H9 (cell line): ENCODE measurements around the gene KCNH1. TPM values are rescaled to one million over a fixed set of nuclear protein-coding genes. Genes with fewer than 3 reads are reported as not detected.

Source experiments
- DNase-seq: peaks from one replicate; pipeline ENCODE4 v3.0.0-alpha.2; 2017
- H2AFZ ChIP-seq: one replicate; pipeline ENCODE4 v1.6.1; 2013; ENCODE audit warnings: mild to moderate bottlenecking, low read length, control low read depth, moderate library complexity
- H2AK5ac ChIP-seq: 2 replicates; pipeline ENCODE4 v1.6.1; 2013; ENCODE audit warnings: low read length, control low read depth, mixed read lengths; ENCODE audit not compliant: insufficient read length
- H2BK120ac ChIP-seq: one replicate; pipeline ENCODE4 v1.6.1; 2013; ENCODE audit warnings: low read depth, mild to moderate bottlenecking, low read length, control low read depth, inconsistent platforms; ENCODE audit not compliant: poor library complexity, severe bottlenecking
- H2BK12ac ChIP-seq: 2 replicates; pipeline ENCODE4 v1.6.1; 2013; ENCODE audit warnings: low read length, control low read depth, mixed read lengths, low read depth; ENCODE audit not compliant: insufficient read length
- H2BK15ac ChIP-seq: 2 replicates; pipeline ENCODE4 v1.6.1; 2013; ENCODE audit warnings: low read depth, low read length, control low read depth
- H2BK20ac ChIP-seq: one replicate; pipeline ENCODE4 v1.6.1; 2013; ENCODE audit warnings: low read depth, mild to moderate bottlenecking, low read length, control low read depth, inconsistent platforms; ENCODE audit not compliant: poor library complexity, severe bottlenecking
- H2BK5ac ChIP-seq: 2 replicates; pipeline ENCODE4 v1.6.1; 2013; ENCODE audit warnings: low read length, control low read depth, mixed read lengths; ENCODE audit not compliant: insufficient read length
- H3K14ac ChIP-seq: 2 replicates; pipeline ENCODE4 v1.6.1; 2013; ENCODE audit warnings: low read length, control low read depth; ENCODE audit not compliant: insufficient read depth
- H3K18ac ChIP-seq: 2 replicates; pipeline ENCODE4 v1.6.1; 2013; ENCODE audit warnings: low read depth, mild to moderate bottlenecking, mixed read lengths, low read length, control low read depth; ENCODE audit not compliant: insufficient read length
- H3K23ac ChIP-seq: 2 replicates; pipeline ENCODE4 v1.6.1; 2013; ENCODE audit warnings: low read length, control low read depth, mixed read lengths, low read depth; ENCODE audit not compliant: insufficient read length
- H3K23me2 ChIP-seq: 2 replicates; pipeline ENCODE4 v1.6.1; 2013; ENCODE audit warnings: low read depth, mild to moderate bottlenecking, mixed read lengths, low read length, control low read depth; ENCODE audit not compliant: insufficient read length, poor library complexity, severe bottlenecking
- H3K27ac ChIP-seq: 2 replicates; pipeline ENCODE4 v1.5.1; 2013; ENCODE audit warnings: low read length, control low read depth, mixed read lengths, low read depth; ENCODE audit not compliant: insufficient read length
- H3K27me3 ChIP-seq: 2 replicates; pipeline ENCODE4 v1.6.1; 2013; ENCODE audit warnings: low read length, control low read depth, inconsistent platforms; ENCODE audit not compliant: insufficient read depth
- H3K4ac ChIP-seq: 2 replicates; pipeline ENCODE4 v1.6.1; 2013; ENCODE audit warnings: low read depth, mild to moderate bottlenecking, control low read depth, inconsistent platforms, low read length, moderate library complexity
- H3K4me1 ChIP-seq: 2 replicates; pipeline ENCODE4 v1.6.1; 2013; ENCODE audit warnings: low read length, control low read depth, inconsistent platforms; ENCODE audit not compliant: insufficient read depth
- H3K4me2 ChIP-seq: 2 replicates; pipeline ENCODE4 v1.6.1; 2013; ENCODE audit warnings: low read length, control low read depth, mixed read lengths; ENCODE audit not compliant: insufficient read length, insufficient read depth
- H3K56ac ChIP-seq: 2 replicates; pipeline ENCODE4 v1.6.1; 2013; ENCODE audit warnings: low read depth, mild to moderate bottlenecking, mixed read lengths, low read length, control low read depth; ENCODE audit not compliant: insufficient read length
- H3K79me1 ChIP-seq: 2 replicates; pipeline ENCODE4 v1.6.1; 2013; ENCODE audit warnings: low read depth, mild to moderate bottlenecking, moderate library complexity, low read length, control low read depth, inconsistent platforms; ENCODE audit not compliant: insufficient read depth, poor library complexity, severe bottlenecking
- H3K79me2 ChIP-seq: 2 replicates; pipeline ENCODE4 v1.6.1; 2013; ENCODE audit warnings: low read length, control low read depth, inconsistent platforms; ENCODE audit not compliant: insufficient read depth
- H3K9ac ChIP-seq: 2 replicates; pipeline ENCODE4 v1.6.1; 2013; ENCODE audit warnings: low read length, control low read depth, mixed read lengths; ENCODE audit not compliant: insufficient read length; ENCODE audit errors: extremely low read depth
- H3K9me3 ChIP-seq: one replicate; pipeline ENCODE4 v1.6.1; 2013; ENCODE audit warnings: low read depth, low read length, inconsistent platforms; ENCODE audit not compliant: control insufficient read depth
- H3T11ph ChIP-seq: one replicate; pipeline ENCODE4 v1.6.1; 2013; ENCODE audit warnings: mild to moderate bottlenecking, low read length, control low read depth, inconsistent platforms
- H4K20me1 ChIP-seq: one replicate; pipeline ENCODE4 v1.6.1; 2013; ENCODE audit not compliant: control insufficient read depth, insufficient read length, insufficient read depth
- H4K5ac ChIP-seq: 2 replicates; pipeline ENCODE4 v1.6.1; 2013; ENCODE audit warnings: low read depth, mild to moderate bottlenecking, mixed read lengths, low read length, control low read depth; ENCODE audit not compliant: insufficient read length
- H4K8ac ChIP-seq: replicated peaks from 2 replicates; pipeline ENCODE4 v1.6.1; 2013; ENCODE audit warnings: low read length, control low read depth, mixed read lengths, low read depth; ENCODE audit not compliant: insufficient read length
- H4K91ac ChIP-seq: 2 replicates; pipeline ENCODE4 v1.6.1; 2013; ENCODE audit warnings: low read depth, mild to moderate bottlenecking, moderate library complexity, mixed read lengths, low read length, control low read depth; ENCODE audit not compliant: insufficient read length
- H3K27ac Mint-ChIP-seq, 3 experiments: 2 replicates in 2 of 3; 3 replicates in 1 of 3; pipeline ENCODE4 v1.8.0; 2020 to 2021; ENCODE audit warnings: mixed read lengths in 3 of 3, mild to moderate bottlenecking in 1 of 3, moderate library complexity in 1 of 3
- H3K27me3 Mint-ChIP-seq: 2 replicates; pipeline ENCODE4 v1.8.0; 2021; ENCODE audit warnings: low read depth, mild to moderate bottlenecking, moderate library complexity, mixed read lengths
- H3K36me3 Mint-ChIP-seq, 3 experiments: 2 replicates in 2 of 3; 3 replicates in 1 of 3; pipeline ENCODE4 v1.8.0; 2020 to 2021; ENCODE audit warnings: low read depth in 3 of 3, mixed read lengths in 3 of 3; ENCODE audit not compliant: insufficient read depth in 1 of 3
- H3K4me1 Mint-ChIP-seq, 2 experiments: 2 replicates each; pipeline ENCODE4 v1.8.0; 2020; ENCODE audit warnings: mixed read lengths in 2 of 2
- H3K4me3 Mint-ChIP-seq, 2 experiments: 2 replicates in 1 of 2; 3 replicates in 1 of 2; pipeline ENCODE4 v1.8.0; 2020 to 2021; ENCODE audit warnings: mild to moderate bottlenecking in 2 of 2, mixed read lengths in 2 of 2, moderate library complexity in 1 of 2
- H3K9me3 Mint-ChIP-seq, 2 experiments: 2 replicates in 1 of 2; 3 replicates in 1 of 2; pipeline ENCODE4 v1.8.0; 2020; ENCODE audit warnings: mild to moderate bottlenecking in 2 of 2, mixed read lengths in 2 of 2, moderate library complexity in 1 of 2
- CTCF ChIP-seq: fragments of 200-600 bp; sonication (generic); conservative IDR thresholded peaks from 3 replicates; pipeline ENCODE4 v1.8.0; 2021; ENCODE audit warnings: antibody characterized with exemption, mild to moderate bottlenecking
- WGBS: extraction: QIAGEN DNeasy Blood & Tissue Kit; methylation state at CpG from one replicate; pipeline ENCODE4 v1.1.7; 2013; ENCODE audit warnings: missing lambda C conversion rate, low lambda C conversion rate, mixed read lengths; ENCODE audit not compliant: insufficient read length; ENCODE audit errors: extremely low coverage; 5-methylcytosine and 5-hydroxymethylcytosine counted together
- total RNA-seq: library from RNA; stranded (reverse); gene quantifications from 2 replicates; pipeline ENCODE4 v1.2.1, GENCODE V29; 2021

KCNH1 gene
- total RNA-seq, 1 experiment from 2014 or later, result 0.11 TPM

- Mint-ChIP-seq H3K4me1 (peaks cover 3 to 4% of the 10 kb centered on the region in 2 experiments; a peak in 1 of 4 replicates), H3K27me3 (no peaks in the 10 kb centered on the region), H3K4me3 (no peak overlapping the region), H3K9me3 (no peaks in the 10 kb centered on the region), H3K27ac (no peak overlapping the region), H3K36me3 (no peaks in the 10 kb centered on the region)
- Histone ChIP-seq H2AFZ (no peak overlapping the region), H2BK20ac (no peak overlapping the region), H3K9ac (no peak overlapping the region), H3K27me3 (no peaks in the 10 kb centered on the region), H3K23me2 (no peaks in the 10 kb centered on the region), H4K8ac (no peak overlapping the region), H3K18ac (no peak overlapping the region), H4K5ac (no peak overlapping the region), H2BK15ac (no peak overlapping the region), H2BK120ac (no peak overlapping the region), H3K4me2 (no peak overlapping the region), H3K79me2 (no peaks in the 10 kb centered on the region), H3K27ac (no peak overlapping the region), H3K4ac (no peak overlapping the region), H2AK5ac (no peak overlapping the region), H3K14ac (no peak overlapping the region), H3K79me1 (no peaks in the 10 kb centered on the region), H3K4me1 (no peaks in the 10 kb centered on the region), H4K20me1 (no peaks in the 10 kb centered on the region), H3K56ac (no peak overlapping the region), H2BK5ac (no peak overlapping the region), H3T11ph (no peak overlapping the region), H4K91ac (no peak overlapping the region), H2BK12ac (no peak overlapping the region), H3K9me3 (no peaks in the 10 kb centered on the region), H3K23ac (no peak overlapping the region)
- no peak for TF ChIP-seq CTCF
- DNase-seq, result no peak
- no CpG with 5 or more reads among the region's 1 CpG for WGBS
These were observed 438.9 kb downstream of the KCNH1 start for GRCh38 chr1:210695026-210695425.
